ENCODE results near the gene FOXD2.

GRCh38 chr1:47440599-47441081 lies 2.8 kb downstream of the FOXD2 start:
- TF ChIP-seq EZH2 (IDR thresholded peaks at IDR 0.05; ENCODE audit: borderline replicate concordance, low read depth, low read length, poor library complexity, severe bottlenecking), result no peak
- TF ChIP-seq CTCF (conservative IDR thresholded peaks at IDR 0.05; ENCODE audit: low read depth, low read length), result no peak
